ENCODE measurements around the gene IRAK2.
"Not testable (repeated sequence)": the region's sequence is repeated elsewhere in the genome, so short reads cannot be mapped to it uniquely, and the experiment has no call there.

The IRAK2 gene

GRCh38 chr3:10260211-10260701 is 95.5 kb downstream of the IRAK2 start:
- no peak for DNase-seq

- DNase-seq, result no peak
Observed at GRCh38 chr3:10262027-10262426, 97.3 kb downstream of the IRAK2 start.

GRCh38 chr3:10263646-10264363 is 99.1 kb downstream of the IRAK2 start:
- DNase-seq, result no peak

- DNase-seq, result no peak
Observed at GRCh38 chr3:10265833-10266232, 101.1 kb downstream of the IRAK2 start.

- not testable (repeated sequence) for DNase-seq
Observed at GRCh38 chr3:10266936-10267335, 102.2 kb downstream of the IRAK2 start.

GRCh38 chr3:10268116-10268515 is 103.4 kb downstream of the IRAK2 start:
- DNase-seq, result no peak

- DNase-seq, result no peak
Observed at GRCh38 chr3:10268930-10269329, 104.2 kb downstream of the IRAK2 start.

- no peak for DNase-seq
Observed at GRCh38 chr3:10269443-10269842, 104.7 kb downstream of the IRAK2 start.

GRCh38 chr3:10272476-10272875 is 107.8 kb downstream of the IRAK2 start:
- not testable (repeated sequence) for DNase-seq

- no peak for DNase-seq
Observed at GRCh38 chr3:10272977-10273376, 108.3 kb downstream of the IRAK2 start.

- DNase-seq, result no peak
Observed at GRCh38 chr3:10273702-10274305, 109.1 kb downstream of the IRAK2 start.

- DNase-seq, result no peak
Observed at GRCh38 chr3:10274601-10275000, 109.9 kb downstream of the IRAK2 start.

GRCh38 chr3:10277115-10277625 is 112.5 kb downstream of the IRAK2 start:
- no peak for DNase-seq

GRCh38 chr3:10278501-10278900 is 113.8 kb downstream of the IRAK2 start:
- DNase-seq, result no peak

GRCh38 chr3:10279384-10280176 is 114.9 kb downstream of the IRAK2 start:
- DNase-seq, result no peak

GRCh38 chr3:10280177-10280529 is 115.4 kb downstream of the IRAK2 start:
- DNase-seq, result no peak

- DNase-seq, result no peak
Observed at GRCh38 chr3:10280571-10280970, 115.9 kb downstream of the IRAK2 start.

- no peak for DNase-seq
Observed at GRCh38 chr3:10281951-10282350, 117.2 kb downstream of the IRAK2 start.

GRCh38 chr3:10283638-10284037 is 118.9 kb downstream of the IRAK2 start:
- DNase-seq, result no peak

GRCh38 chr3:10284496-10284895 is 119.8 kb downstream of the IRAK2 start:
- DNase-seq, result no peak

- DNase-seq, result no peak
Observed at GRCh38 chr3:10285272-10286132, 120.8 kb downstream of the IRAK2 start.

- no peak for DNase-seq
Observed at GRCh38 chr3:10286133-10286524, 121.4 kb downstream of the IRAK2 start.

Measured in NCI-H1930 (cell line).